ENCODE measurements around the gene TEX2. TPM values are rescaled to one million over a fixed set of nuclear protein-coding genes. Genes with fewer than 3 reads are reported as not detected.

The TEX2 gene
- total RNA-seq, 1 donor from 2014 or later = 20.2 TPM

DNA sequence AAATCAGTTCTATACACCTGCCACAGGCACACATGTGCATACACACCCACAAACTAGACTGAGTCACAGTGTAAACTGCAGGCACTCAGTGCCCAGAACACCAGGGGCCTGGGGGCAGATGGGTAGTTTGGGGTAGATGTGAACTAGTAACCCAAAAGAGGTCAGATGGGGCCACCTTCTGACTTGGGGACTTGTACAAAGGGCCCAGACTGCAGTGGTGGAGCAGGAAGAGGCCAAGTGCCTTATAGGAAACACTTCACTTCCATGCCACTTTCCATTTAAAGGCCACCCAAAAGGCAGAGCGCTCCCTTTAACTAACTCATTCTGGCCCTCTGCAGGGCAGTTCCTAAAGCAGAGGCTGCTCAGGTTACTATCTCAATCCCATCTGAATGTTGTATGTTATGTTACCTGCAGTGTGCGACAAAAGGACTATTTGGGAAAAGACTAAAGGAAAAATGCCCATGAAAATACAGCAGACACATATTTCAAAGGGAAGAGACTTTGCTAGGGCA is 105.3 kb downstream of the TEX2 start:
- ATAC-seq = no peak

DNA sequence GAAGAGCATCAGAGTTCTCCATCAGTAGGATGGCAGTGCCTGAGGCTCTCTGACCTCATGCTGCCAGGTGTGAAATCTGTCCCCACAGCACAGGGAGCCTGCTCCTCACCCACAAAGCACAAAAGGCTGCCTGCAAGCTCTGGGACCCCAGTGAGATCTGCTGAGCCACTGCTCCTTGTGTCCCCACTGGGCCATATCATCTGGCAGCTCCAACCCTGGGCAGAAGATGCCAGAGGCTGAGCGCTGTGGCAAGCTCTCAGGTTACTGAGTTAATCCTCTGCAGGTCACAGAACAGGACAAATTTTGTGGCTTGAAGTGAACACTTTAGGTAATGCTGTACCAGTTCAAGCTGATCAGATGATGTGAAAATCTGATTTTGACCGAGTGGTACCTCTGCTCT is 106.4 kb downstream of the TEX2 start:
- ATAC-seq = no peak

DNA sequence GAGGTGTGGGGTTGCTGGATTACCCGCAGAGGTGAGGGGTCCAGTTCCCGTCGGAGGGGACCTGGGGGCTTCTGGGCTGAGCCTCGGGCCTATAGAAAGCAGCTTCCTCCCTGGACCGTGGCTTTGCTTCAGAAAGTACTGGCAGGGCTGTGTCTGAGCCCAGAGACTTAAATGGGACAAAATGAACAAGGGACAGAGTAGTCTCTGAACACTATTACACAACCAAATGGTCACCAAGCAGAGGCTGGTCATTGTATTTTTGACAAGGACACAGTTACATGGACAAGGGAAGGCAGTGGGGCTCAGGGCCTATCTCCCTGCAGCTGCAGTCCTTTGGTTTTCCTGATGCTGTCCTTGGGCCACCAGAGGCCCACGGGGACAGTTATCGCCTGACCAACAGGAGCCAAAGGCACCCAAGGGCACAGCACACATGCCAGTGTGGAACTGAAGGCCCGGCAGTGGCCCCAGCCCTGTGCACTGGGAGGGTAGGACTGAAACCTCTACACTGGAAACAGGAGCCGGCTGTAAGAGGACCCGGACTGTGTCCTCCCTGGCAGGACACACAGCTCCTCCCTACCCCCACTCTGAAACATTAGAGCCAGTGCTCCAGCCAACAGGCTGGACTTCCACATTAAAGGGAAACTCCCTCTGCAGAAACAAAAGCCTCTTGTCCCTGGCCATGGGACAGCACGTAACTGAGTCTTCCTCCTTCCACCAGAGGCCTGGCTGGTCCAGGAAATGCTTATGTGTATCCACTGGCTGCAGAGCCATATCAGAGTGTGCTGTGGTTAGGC is 107.1 kb downstream of the TEX2 start:
- ATAC-seq = peak; percentile 33

DNA sequence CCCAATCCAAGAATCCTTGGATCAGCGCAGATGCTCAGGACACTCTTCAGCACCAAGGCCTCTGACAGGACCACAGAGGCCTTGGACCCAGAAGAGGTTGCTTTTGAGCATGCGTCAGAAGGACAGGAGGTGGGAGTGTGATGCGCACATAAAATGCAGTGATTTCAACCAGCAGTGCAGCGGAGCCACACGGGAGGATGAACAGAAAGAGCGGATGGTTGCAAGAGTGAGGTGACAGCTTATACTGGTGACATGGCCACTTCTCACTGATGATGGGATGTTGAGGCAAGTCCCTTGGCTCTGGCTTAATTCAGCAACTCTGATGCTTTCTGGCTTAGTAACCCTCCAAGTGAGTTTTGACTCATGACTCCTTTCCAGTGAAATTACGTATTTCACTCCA is 107.9 kb downstream of the TEX2 start:
- ATAC-seq = no peak

DNA sequence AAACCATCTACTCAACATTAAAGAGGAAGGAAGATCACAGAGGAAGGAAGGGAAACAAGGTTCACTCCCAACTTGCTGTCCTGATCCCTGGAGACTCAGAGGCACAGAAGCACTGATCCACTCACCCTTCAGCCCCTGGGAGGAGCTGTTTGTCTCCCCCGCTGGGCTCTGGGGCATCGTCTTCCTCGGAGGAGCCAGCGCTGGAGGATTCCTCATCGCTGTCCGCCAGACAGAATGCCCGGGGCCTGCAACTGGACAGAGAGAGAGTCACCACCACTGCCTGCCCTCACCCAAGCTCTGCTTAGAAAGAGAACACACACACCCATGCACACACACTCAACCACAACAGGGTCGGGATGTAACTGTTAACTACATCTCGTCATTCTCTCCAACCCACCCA is 108.3 kb downstream of the TEX2 start:
- no peak for ATAC-seq

DNA sequence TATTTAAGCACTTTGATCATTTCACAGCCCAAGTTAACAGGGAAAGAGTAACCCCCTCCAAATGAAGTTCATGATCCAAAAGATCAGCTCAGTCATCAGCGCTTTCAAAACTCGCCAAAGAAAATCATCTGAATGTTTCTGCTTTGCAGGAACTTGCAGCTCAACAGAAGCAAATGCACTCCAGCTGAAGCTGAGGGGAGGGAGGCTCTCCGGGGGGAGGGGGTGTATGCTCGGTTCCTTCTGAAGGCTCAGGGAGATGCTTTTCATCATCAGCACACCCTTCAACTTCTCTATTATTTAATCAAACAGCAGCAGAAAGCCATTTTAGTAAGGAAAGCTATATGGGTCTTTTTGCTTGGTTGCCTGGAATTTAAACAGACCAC is 108.8 kb downstream of the TEX2 start:
- ATAC-seq = no peak

DNA sequence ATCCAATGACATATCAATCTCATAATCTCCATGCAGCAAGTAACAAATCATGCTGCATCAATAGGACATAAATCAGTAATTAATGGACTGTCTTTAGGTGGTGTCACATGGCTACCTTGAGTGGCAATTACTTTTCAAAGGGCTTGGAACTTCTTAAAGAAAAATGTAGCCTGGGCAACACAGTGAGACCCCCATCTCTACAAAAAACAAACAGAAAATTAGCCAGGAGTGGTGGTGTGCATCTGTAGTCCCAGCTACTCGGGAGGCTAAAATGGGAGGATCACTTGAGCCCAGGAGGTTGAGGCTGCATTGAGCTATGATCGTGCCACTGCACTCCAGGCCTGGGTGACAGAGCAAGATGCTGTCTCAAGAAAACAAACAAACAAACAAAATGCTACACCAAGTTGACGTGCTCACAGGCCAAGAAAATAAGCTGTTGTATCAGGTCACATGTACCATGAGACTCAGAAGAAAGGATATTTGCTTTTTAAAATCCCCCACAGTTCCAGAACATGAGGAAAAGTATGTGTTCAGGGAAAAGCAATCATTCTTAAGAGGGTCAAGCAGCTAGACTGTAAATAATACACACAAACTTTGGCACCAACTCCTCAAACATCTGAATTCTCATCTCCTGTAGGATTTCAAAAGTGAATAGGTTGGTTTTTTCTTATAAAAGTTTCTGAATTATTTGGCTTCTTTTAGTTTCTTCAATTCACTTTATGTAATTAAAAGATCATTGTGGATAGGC is 109.3 kb downstream of the TEX2 start:
- no peak for ATAC-seq

DNA sequence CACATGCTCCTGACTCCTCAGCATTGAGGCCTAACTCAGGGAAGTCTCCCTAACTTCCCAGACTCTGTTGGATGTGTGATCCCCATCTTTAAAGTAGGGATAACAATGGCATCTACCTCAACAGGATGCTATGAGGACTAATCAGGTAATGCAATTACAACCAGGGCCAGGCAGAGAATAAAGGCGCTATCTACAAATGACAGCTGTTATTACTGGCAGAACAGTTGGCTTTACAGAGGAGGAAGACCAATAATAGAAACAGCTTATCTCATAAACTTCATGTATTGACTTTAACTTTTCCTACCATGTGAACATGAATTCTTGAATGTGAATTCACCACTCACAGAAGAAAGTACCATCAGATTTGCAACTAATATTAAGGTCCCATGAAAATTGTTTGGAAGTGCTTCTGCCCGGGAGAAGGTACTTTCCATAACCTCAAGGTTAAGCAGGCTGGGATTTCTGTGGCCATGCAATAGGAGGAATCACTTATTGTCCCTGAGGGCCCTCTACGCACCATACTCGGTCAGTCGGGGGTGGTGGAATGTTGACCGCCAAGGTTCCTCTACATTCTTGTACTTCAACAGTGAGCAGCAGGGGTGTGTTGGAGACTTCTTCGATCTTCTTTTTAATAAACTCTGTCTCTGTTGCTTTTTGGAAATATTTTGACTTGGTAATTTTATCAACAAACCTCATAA is 110.5 kb downstream of the TEX2 start:
- no peak for ATAC-seq

DNA sequence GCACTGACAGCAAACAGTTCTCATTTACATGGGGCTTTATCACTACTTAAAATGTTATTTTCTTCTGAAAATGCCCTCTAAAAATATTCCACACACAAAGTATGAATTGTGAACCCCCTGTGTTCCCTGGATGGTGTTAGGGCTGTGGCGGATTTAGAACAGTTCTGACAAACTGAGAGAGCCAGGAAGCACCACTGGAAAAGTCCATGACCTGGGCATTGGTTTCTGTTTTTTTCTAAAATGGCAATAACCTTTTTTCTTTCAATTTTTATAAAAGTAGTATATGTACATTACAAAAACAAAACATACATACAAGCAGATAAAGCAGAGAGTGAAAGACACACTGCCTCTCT is 112.1 kb downstream of the TEX2 start:
- ATAC-seq = no peak

DNA sequence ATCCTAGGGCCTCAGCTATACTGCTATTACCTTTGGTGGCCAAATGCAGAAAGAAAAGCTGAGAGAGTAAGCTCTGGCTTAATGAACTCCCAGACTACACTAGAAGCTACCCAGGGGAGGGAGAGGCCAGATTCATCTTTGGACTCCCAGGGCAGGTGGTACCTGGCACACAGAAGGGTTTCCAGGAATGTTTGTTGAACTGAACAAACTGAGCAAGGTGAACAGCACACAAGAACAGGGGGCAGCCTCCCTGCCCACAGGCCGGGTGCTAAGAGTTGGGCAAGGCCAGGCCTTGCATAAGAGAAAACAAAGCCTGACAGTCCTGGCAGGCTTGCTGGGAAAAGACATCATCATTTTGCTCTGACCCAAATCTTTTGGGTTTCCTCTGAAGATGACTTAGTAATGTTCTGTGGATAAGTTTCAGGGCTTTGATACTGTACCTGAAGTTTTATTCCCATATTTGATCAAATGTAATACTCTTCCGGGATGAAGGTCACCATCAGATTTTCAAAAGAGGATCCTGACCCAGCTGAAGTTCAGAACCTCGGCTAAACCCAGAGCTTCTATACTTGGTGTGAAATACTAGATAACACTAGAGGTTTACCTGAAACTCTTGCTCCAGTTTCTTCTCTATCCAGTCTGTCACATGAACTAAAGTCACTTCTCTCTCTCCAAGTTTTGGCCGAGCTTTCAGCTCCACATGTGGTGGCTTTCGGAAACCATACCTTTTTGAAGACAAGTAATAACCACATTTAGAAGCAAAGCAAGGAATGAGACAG is 112.6 kb downstream of the TEX2 start:
- no peak for ATAC-seq

DNA sequence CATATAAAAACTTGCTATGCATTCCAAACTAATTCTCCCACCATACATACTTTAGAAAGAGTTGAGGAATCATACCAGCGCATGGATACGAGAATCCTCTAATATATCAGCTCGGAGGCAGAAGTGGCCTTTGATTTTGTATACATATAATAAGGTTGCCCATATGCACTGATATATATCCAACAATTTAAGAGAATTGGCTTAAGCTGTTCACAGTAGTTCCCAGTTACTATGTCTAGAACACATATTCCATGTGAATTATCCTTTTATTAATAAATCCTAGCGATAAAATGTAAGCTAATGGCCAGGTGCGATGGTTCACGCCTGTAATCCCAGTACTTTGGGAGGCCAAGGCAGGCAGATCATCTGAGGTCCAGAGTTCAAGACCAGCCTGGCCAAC is 113.9 kb downstream of the TEX2 start:
- ATAC-seq = no peak

DNA sequence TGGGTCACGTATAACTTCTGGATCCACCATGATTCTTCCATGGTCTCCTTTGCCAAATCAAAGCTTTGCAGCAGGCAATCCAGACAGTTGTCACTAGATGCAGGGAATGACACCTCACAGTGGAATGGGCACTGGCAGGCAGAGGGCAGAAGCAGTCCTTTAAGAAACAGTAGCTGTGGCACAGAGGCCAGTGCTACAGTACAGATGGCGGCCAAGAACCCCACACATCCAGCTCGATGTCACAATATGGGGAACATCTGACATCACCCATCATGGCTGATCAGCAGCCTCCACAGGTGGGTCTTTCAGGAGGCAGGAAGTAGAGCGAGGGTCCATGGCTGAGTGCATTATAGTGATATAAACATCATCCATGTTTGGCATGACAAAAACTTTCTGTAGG is 114.4 kb downstream of the TEX2 start:
- ATAC-seq = no peak

DNA sequence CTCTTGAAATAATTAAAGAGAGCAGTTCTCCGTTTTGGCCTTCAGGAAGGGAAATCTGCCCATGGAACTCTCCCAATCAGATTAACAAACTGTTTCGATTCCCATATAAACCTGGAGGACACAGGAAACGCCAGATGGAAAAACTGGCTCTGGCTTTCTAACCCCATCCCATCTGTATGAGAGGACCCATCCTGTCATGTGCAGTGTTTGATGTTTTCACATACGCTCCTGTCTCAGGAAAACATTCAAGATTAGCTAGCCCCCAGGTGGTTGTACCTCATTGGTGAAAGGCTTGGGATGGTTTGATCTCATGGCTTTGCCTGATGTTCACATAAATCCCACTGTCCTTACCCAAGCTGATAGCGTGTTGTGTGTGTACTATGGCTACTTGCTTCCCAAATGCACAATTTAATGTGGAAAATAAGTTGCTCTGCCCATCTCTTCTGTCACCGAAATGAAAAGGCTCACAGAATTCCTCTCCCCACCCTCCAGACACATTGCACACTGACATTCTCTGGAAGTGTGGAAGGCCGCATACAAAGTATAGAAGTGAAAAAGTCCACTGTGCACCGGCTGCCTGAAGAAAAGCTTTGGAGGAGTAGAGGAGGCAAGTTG is 114.9 kb downstream of the TEX2 start:
- no peak for ATAC-seq

DNA sequence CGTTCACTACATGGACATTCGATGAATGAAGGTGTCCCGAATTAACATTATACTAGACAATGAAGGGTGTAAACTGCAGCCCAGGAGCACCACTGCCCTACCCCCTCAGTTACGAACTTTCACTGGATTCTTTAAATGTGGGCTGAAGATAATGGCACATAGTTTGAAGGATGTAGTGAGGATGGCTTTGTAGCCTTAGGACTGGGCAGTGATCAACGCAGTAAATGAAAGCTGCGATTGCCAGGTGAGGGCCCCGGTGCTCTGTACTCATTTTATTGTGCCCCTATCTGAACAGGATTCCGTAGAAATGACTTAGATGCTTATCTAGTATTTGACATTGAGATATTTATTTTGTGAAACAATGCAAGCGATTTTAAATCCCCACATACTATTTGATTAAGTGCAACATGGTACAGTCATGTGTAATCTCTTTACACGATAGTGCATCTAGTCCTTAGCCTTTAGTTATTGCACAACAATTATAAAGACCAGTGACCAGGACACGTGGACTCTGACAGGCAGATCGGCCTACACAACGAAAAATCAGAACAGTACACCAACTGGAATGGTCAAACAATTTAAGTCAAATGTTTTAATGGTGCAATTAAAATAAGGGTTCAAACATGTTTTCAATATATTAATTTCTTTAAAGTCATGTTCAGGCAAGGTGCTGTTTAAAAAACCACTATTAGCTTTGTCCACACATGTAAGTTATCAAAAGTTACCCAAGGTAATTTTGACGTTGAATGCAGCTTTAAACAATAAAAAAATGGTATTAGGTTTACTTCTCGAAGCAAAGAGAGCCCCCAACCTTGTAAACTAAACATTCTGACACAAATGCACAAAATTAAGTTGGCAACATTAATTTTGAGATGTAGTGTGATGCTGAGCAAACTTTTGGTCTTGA is 115.7 kb downstream of the TEX2 start:
- no peak for ATAC-seq

DNA sequence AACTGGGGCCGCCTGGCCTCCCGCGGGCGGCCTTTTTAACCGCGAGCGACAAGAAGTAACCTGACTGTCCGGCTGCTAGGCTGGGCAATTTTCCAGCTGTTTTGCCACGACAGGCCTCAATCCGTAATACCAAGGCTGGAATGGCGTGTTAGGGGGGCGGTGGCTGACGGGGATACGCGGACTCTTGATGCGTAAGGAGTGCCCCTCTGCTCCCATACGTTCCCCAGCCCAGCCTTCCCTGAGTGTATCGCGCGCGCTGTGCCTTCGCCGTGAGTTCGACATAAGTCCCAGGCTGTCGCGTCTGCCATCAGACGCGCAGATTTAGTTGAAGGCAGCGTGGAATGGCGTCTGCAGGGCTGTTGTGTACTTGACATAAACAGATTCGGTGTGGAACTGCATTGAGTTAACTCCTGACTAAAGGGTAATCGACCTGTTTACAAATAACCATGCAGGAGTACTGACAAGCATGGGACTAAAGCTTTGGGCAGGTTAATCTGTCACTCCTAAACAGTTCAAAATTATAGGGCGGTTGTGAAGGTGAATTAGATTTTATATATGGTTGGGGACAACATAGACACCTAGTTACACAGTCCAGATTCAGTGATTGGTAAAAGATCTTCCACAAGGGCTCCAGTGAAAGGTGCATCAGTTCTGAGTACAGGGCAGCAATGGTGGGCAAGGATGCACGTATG is 116.5 kb downstream of the TEX2 start:
- peak; percentile 73 for ATAC-seq

DNA sequence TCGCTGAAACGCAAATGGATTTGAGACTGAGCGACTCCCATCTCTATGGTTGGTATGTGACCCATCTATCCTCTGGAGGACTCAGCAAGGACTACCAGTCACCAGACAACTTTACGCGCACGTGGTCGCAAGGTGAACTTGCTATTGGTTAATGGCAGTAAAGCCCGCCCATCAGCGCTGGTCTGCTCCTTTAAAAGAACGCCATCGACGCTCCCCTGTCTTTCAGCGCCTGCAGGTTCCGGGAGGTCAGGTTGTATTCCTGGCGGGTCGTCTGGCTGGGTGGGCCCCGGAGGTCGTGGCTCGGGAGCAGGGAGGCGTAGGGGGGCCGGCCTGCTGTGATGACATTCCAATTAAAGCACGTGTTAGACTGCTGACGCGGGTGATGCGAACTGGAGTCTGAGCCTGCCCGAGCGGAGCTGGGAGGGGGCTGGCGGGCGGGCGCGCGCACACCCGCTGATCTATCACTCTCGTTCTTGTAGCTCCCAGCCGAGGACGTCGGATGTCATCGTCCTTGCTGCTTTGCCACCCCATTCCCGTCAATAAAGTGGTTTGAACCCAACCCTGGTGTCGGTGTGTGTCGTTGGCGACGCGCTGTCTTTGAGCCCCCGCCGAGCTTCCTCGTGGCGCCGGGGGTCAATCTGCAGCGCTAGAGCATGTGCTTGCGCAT is 117.2 kb downstream of the TEX2 start:
- peak; percentile 99 for ATAC-seq

DNA sequence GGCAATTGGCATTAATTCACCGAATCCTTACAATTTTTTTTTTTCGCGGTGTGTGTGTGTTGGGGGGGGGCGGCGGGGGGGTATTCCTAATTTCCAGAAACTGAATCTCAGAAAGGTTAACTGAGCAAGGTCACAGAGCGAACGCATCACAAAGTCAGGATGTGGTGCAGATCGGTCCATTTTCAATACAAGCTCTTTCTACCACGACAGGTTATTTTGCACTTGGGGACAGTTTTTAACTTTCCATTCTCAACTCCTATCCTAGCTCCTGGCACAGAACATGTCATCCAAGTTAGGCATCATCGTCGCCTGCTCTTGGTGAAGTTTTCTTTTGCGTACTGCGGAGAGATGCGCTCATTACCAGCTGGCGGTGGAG is 117.7 kb downstream of the TEX2 start:
- ATAC-seq = no peak

DNA sequence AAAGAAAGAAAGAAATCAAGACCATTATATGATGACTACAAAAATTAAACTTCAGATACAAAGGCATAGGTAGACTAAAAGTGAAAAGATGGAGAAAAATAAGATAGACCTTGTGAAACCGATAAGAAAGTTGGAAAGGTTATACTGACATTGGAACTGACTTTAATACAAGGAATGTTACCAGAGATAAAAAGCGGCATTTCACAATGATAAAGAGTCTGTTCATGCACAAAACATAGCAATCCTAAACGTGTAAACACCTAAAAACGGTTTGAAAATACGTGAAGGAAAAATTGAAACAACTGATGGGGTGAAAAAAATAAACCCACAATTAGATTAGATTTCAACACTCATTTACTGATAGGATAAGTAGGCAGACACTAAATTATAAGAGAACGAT is 123.5 kb downstream of the TEX2 start:
- no peak for ATAC-seq

DNA sequence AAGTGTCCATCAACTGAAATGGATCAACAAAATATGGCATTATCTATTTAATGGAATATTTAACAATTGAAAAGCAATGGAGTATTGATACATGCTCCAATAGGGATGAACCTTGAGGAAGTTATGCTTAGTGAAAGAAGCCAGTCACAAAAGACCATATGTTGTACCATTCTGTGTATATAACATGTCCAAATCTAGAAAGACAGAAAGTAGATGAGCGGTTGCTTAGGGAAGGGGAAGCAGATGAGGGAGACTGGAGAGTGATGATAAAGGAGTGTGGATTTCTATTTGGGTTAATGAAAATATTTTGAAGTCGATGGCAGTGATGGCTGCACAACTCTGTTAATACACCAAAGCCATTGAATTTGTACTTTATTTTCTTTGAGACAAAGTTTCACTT is 124.6 kb downstream of the TEX2 start:
- ATAC-seq = no peak

DNA sequence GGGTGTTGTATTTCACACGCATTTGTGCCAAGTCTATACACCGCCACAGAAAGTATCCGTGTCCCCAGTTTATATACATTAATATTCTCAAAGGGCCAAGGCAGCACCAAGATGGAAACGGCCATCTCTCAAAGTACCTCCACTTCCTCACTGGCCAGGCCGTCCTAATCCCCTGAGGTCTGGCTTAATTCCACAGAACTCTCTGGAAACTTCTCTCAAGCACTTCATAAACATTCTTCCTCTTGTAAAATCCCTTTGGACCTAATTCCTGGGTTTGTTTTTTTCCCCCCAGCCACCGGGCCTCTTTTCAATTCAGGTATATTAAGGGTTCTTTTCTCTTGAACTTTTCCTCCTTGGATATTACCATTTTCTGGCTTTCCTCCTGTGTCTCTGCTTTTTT is 128.1 kb downstream of the TEX2 start:
- no peak for ATAC-seq
